Nephron progenitor cell (in vitro differentiated cells): ENCODE results near the gene CABP1.
A peak's percentile ranks its signal among the peaks of the same experiment; 100 is the strongest.

Source experiments
- DNase-seq: peaks from one replicate; pipeline ENCODE4 v3.0.0; 2021
- H3K27ac Mint-ChIP-seq: 2 replicates; pipeline ENCODE4 v1.8.0; 2021; ENCODE audit warnings: mild to moderate bottlenecking, moderate library complexity, mixed read lengths
- H3K27me3 Mint-ChIP-seq: 2 replicates; pipeline ENCODE4 v1.8.0; 2021; ENCODE audit warnings: mild to moderate bottlenecking, low read depth, mixed read lengths; ENCODE audit not compliant: poor library complexity
- H3K36me3 Mint-ChIP-seq: 2 replicates; pipeline ENCODE4 v1.8.0; 2021; ENCODE audit warnings: low read depth, mixed read lengths
- H3K4me1 Mint-ChIP-seq: 2 replicates; pipeline ENCODE4 v1.8.0; 2021; ENCODE audit warnings: mixed read lengths
- H3K4me3 Mint-ChIP-seq: 2 replicates; pipeline ENCODE4 v1.8.0; 2021; ENCODE audit warnings: mild to moderate bottlenecking, moderate library complexity, mixed read lengths
- H3K9me3 Mint-ChIP-seq: 2 replicates; pipeline ENCODE4 v1.8.0; 2021; ENCODE audit warnings: mild to moderate bottlenecking, moderate library complexity, mixed read lengths
- TF ChIP-seq, protein P1 (sequence below): fragments of 200-600 bp; sonication (generic); IDR thresholded peaks from 2 replicates; pipeline ENCODE4 v1.5.0; 2021; ENCODE audit warnings: antibody characterized with exemption

CABP1 gene

DNA sequence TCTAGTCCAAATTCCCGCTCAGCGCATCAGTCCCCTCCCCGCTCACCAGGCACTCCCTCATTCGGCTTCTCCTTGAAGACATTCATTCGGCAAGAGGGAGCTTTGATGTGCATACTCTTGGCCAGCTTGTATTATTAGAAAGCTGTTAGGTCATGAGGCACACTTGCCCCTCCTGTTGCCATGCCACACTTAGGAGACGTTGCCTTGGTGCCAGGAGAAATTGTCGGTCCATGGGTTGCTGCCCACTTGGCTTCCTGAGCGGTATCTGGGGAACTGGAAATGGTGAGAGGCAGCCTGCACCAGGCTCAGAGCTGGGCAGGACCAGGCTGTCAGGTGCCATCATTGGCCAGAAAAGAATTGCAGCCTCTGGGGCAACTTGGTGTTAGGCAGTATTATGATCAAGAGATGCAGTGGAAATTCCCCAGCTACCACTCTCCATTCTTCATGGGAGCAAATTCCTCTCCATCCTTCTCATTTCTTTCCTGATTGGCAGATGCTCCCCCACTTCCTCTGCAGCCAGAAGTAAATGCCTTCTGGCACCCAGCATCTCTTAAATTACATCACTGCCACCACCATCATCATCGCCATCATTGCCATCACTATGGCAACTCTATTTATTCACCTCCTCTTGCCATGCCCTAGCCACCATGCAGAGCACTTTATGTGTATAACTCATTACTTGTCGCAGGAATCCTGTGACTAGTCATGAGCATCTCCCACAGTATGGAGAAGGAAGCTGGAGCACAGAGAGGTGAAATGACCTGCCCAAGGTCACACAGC lies 12.4 kb downstream of the CABP1 start:
- TF ChIP-seq, protein P1, sequence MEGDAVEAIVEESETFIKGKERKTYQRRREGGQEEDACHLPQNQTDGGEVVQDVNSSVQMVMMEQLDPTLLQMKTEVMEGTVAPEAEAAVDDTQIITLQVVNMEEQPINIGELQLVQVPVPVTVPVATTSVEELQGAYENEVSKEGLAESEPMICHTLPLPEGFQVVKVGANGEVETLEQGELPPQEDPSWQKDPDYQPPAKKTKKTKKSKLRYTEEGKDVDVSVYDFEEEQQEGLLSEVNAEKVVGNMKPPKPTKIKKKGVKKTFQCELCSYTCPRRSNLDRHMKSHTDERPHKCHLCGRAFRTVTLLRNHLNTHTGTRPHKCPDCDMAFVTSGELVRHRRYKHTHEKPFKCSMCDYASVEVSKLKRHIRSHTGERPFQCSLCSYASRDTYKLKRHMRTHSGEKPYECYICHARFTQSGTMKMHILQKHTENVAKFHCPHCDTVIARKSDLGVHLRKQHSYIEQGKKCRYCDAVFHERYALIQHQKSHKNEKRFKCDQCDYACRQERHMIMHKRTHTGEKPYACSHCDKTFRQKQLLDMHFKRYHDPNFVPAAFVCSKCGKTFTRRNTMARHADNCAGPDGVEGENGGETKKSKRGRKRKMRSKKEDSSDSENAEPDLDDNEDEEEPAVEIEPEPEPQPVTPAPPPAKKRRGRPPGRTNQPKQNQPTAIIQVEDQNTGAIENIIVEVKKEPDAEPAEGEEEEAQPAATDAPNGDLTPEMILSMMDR: no peak

GRCh38 chr12:120653611-120654010 lies 13.2 kb downstream of the CABP1 start:
- H3K9me3 Mint-ChIP-seq: no peaks in the 10 kb centered on the region
- no peak overlapping the region for H3K4me3 Mint-ChIP-seq
- no peak for DNase-seq
- TF ChIP-seq, protein P1: no peak
- peaks cover 10% of the 10 kb centered on the region for H3K27me3 Mint-ChIP-seq
- H3K36me3 Mint-ChIP-seq: no peaks in the 10 kb centered on the region
- peaks cover 58% of the 10 kb centered on the region for H3K4me1 Mint-ChIP-seq
- H3K27ac Mint-ChIP-seq: no peak overlapping the region

More for the DNA sequence above, 12.4 kb downstream of the CABP1 start:
- Mint-ChIP-seq H3K27me3 (peaks cover 10% of the 10 kb centered on the region), H3K36me3 (no peaks in the 10 kb centered on the region), H3K27ac (no peak overlapping the region), H3K9me3 (no peaks in the 10 kb centered on the region), H3K4me1 (peaks cover 65% of the 10 kb centered on the region), H3K4me3 (peak overlapping the region; percentile 4)
- DNase-seq: no peak

- Mint-ChIP-seq H3K27ac (no peak overlapping the region), H3K9me3 (no peaks in the 10 kb centered on the region), H3K4me1 (peaks cover 47% of the 10 kb centered on the region)
Observed at GRCh38 chr12:120654656-120655055, 14.2 kb downstream of the CABP1 start.

GRCh38 chr12:120656008-120656407 lies 15.6 kb downstream of the CABP1 start:
- DNase-seq: no peak
- Mint-ChIP-seq H3K9me3 (no peaks in the 10 kb centered on the region), H3K27me3 (peaks cover 9% of the 10 kb centered on the region), H3K36me3 (no peaks in the 10 kb centered on the region), H3K4me1 (peaks cover 36% of the 10 kb centered on the region), H3K27ac (no peak overlapping the region), H3K4me3 (no peak overlapping the region)
- TF ChIP-seq, protein P1: no peak

More at GRCh38 chr12:120654656-120655055, 14.2 kb downstream of the CABP1 start:
- TF ChIP-seq, protein P1: no peak
- no peak overlapping the region for H3K4me3 Mint-ChIP-seq
- no peaks in the 10 kb centered on the region for H3K36me3 Mint-ChIP-seq
- no peak for DNase-seq
- H3K27me3 Mint-ChIP-seq: peaks cover 12% of the 10 kb centered on the region

- Mint-ChIP-seq H3K9me3 (no peaks in the 10 kb centered on the region), H3K4me1 (peaks cover 13% of the 10 kb centered on the region), H3K4me3 (no peak overlapping the region), H3K36me3 (no peaks in the 10 kb centered on the region), H3K27me3 (peaks cover 5% of the 10 kb centered on the region), H3K27ac (no peak overlapping the region)
- TF ChIP-seq, protein P1: no peak
- no peak for DNase-seq
Observed at GRCh38 chr12:120658286-120659150, 18.1 kb downstream of the CABP1 start.
